ENCODE results near the gene MCRIP2. TPM values are rescaled to one million over a fixed set of nuclear protein-coding genes. Genes with fewer than 3 reads are reported as not detected.

The MCRIP2 gene
- polyA plus RNA-seq, 1 donor from 2014 or later: 29.1 TPM

DNA sequence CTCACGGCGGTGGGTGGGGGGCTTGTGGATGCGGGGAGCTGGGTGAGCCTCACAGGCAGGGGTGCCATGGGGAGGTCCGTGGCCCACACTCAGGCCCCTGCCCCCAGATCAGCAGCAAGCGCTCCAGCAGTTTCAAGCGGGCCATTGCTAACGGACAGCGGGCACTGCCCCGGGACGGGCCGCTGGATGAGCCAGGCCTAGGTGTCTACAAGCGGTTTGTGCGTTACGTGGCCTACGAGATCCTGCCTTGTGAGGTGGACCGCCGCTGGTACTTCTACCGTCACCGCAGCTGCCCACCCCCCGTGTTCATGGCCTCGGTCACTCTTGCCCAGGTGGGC is 34.9 kb downstream of the MCRIP2 start:
- H3K4me2 ChIP-seq (ENCODE audit: low read length): no peak overlapping the region
- peaks cover 3% of the 10 kb centered on the region for H3K27me3 ChIP-seq (ENCODE audit: insufficient read depth, low read depth, low read length)
- H3K36me3 ChIP-seq (ENCODE audit: insufficient read depth, low read length): no peaks in the 10 kb centered on the region
- peaks cover 7% of the 10 kb centered on the region for H3K79me2 ChIP-seq (replicated peaks; ENCODE audit: insufficient read depth, low read length)
- H3K4me3 ChIP-seq (ENCODE audit: low read length): no peak overlapping the region
- H3K9ac ChIP-seq (ENCODE audit: low read length): no peak overlapping the region
- H2AFZ ChIP-seq (ENCODE audit: low read depth, low read length): no peak overlapping the region
- H3K9me3 ChIP-seq (ENCODE audit: low read length): no peaks in the 10 kb centered on the region
- H4K20me1 ChIP-seq (ENCODE audit: insufficient read depth): peaks cover 6% of the 10 kb centered on the region
- no peaks in the 10 kb centered on the region for H3F3A ChIP-seq (ENCODE audit: insufficient read depth, low read length, poor library complexity, severe bottlenecking)
- no peak overlapping the region for H3K27ac ChIP-seq (ENCODE audit: low read length)
- no peaks in the 10 kb centered on the region for H3K9me2 ChIP-seq (ENCODE audit: insufficient read depth, low read length)
- TF ChIP-seq EP300 (conservative IDR thresholded peaks at IDR 0.05; ENCODE audit: poor library complexity, severe bottlenecking) (no peak), RAD21 (conservative IDR thresholded peaks at IDR 0.05) (no peak), EZH2 (IDR thresholded peaks at IDR 0.05; ENCODE audit: borderline replicate concordance, insufficient read depth, low read length, poor library complexity, severe bottlenecking) (no peak), REST (IDR thresholded peaks at IDR 0.05; ENCODE audit: borderline replicate concordance) (no peak), MXI1 (conservative IDR thresholded peaks at IDR 0.05; ENCODE audit: poor library complexity, severe bottlenecking) (no peak), SMC3 (conservative IDR thresholded peaks at IDR 0.05; ENCODE audit: poor library complexity) (no peak), CTCF (IDR thresholded peaks at IDR 0.05; ENCODE audit: poor library complexity, severe bottlenecking) (no peak), TAF1 (IDR thresholded peaks at IDR 0.05; ENCODE audit: low read depth) (no peak), POLR2AphosphoS5 (IDR thresholded peaks at IDR 0.05) (no peak)

- H3K36me3 ChIP-seq (ENCODE audit: insufficient read depth, low read length): no peaks in the 10 kb centered on the region
- H2AFZ ChIP-seq (ENCODE audit: low read depth, low read length): no peak overlapping the region
- H3K27ac ChIP-seq (ENCODE audit: low read length): no peak overlapping the region
- H3K79me2 ChIP-seq (replicated peaks; ENCODE audit: insufficient read depth, low read length): peaks cover 11% of the 10 kb centered on the region
- peaks cover 3% of the 10 kb centered on the region for H3K27me3 ChIP-seq (ENCODE audit: insufficient read depth, low read depth, low read length)
- H3K4me2 ChIP-seq (ENCODE audit: low read length): no peak overlapping the region
- H3F3A ChIP-seq (ENCODE audit: insufficient read depth, low read length, poor library complexity, severe bottlenecking): no peaks in the 10 kb centered on the region
- TF ChIP-seq CTCF (IDR thresholded peaks at IDR 0.05; ENCODE audit: poor library complexity, severe bottlenecking) (no peak), RAD21 (conservative IDR thresholded peaks at IDR 0.05) (no peak), EZH2 (IDR thresholded peaks at IDR 0.05; ENCODE audit: borderline replicate concordance, insufficient read depth, low read length, poor library complexity, severe bottlenecking) (no peak)
- H3K9ac ChIP-seq (ENCODE audit: low read length): no peak overlapping the region
- no peak overlapping the region for H3K4me3 ChIP-seq (ENCODE audit: low read length)
- no peaks in the 10 kb centered on the region for H3K9me3 ChIP-seq (ENCODE audit: low read length)
- no peaks in the 10 kb centered on the region for H3K9me2 ChIP-seq (ENCODE audit: insufficient read depth, low read length)
- peaks cover 6% of the 10 kb centered on the region for H4K20me1 ChIP-seq (ENCODE audit: insufficient read depth)
These were observed 35.3 kb downstream of the MCRIP2 start for GRCh38 chr16:676913-677312.

All from neural cell (in vitro differentiated cells).